Caco-2 (cell line): ENCODE data around the gene PDE4D. TPM values are rescaled to one million over a fixed set of nuclear protein-coding genes. Genes with fewer than 3 reads are reported as not detected.

Experiments used
- BruUV-seq: library from RNA; stranded (reverse); fragments of 400-500 nt; replicated peaks from 2 replicates; lab custom pipeline; 2021; lab: Mats Ljungman, UMichigan
- CTCF ChIA-PET: fragments of 300-600 bp; sonication (Branson Sonifier 250); formaldehyde crosslinking; loops from one replicate; lab custom pipeline; 2022; ENCODE audit warnings: antibody characterized with exemption; lab: Charles Lee
- POLR2A ChIA-PET: fragments of 300-600 bp; sonication (Branson Sonifier 250); formaldehyde crosslinking; loops from one replicate; lab custom pipeline; 2022; ENCODE audit warnings: antibody characterized with exemption; lab: Charles Lee
- DNase-seq, 2 experiments: peaks; one replicate each; pipeline versions ENCODE4 v3.0.0 to v3.0.0-alpha.2; 2020 to 2022
- H3K27me3 ChIP-seq: replicated peaks from 2 replicates; pipeline ENCODE4 v1.6.0; 2011; ENCODE audit warnings: low read length; ENCODE audit not compliant: control insufficient read depth, insufficient read depth
- H3K36me3 ChIP-seq: 2 replicates; pipeline ENCODE4 v1.5.1; 2011; ENCODE audit warnings: low read length; ENCODE audit not compliant: control insufficient read depth, insufficient read depth
- H3K4me1 ChIP-seq: fragments of 250-450 bp; sonication (Bioruptor Pico); 2 replicates; pipeline ENCODE4 v1.5.1; 2020; ENCODE audit warnings: mild to moderate bottlenecking
- H3K4me3 ChIP-seq: 2 replicates; pipeline ENCODE4 v1.5.1; 2011; ENCODE audit warnings: low read depth, mild to moderate bottlenecking, control low read depth, low read length
- H3K9me3 ChIP-seq: fragments of 250-450 bp; sonication (Bioruptor Pico); 2 replicates; pipeline ENCODE4 v1.5.1; 2020; ENCODE audit warnings: mild to moderate bottlenecking, moderate library complexity
- H3K27ac Mint-ChIP-seq: one replicate; pipeline ENCODE4 v1.8.0; 2022; ENCODE audit warnings: mixed read lengths; ENCODE audit not compliant: unreplicated experiment
- H3K27me3 Mint-ChIP-seq: one replicate; pipeline ENCODE4 v1.8.0; 2022; ENCODE audit warnings: mixed read lengths; ENCODE audit not compliant: insufficient read depth, unreplicated experiment
- H3K36me3 Mint-ChIP-seq: one replicate; pipeline ENCODE4 v1.8.0; 2022; ENCODE audit warnings: mild to moderate bottlenecking, mixed read lengths; ENCODE audit not compliant: insufficient read depth, unreplicated experiment
- H3K4me1 Mint-ChIP-seq: one replicate; pipeline ENCODE4 v1.8.0; 2022; ENCODE audit warnings: low read depth, mixed read lengths; ENCODE audit not compliant: unreplicated experiment
- H3K4me3 Mint-ChIP-seq: one replicate; pipeline ENCODE4 v1.8.0; 2022; ENCODE audit warnings: mild to moderate bottlenecking, moderate library complexity, mixed read lengths; ENCODE audit not compliant: unreplicated experiment
- H3K9me3 Mint-ChIP-seq: one replicate; pipeline ENCODE4 v1.8.0; 2022; ENCODE audit warnings: mixed read lengths; ENCODE audit not compliant: unreplicated experiment
- intact Hi-C: fragments of 100-400 bp; cut with micrococcal nuclease; formaldehyde crosslinking; loops from one replicate; pipeline ENCODE4 v1.10.0; 2022; ENCODE audit not compliant: unreplicated experiment
- total RNA-seq: library from RNA; stranded (reverse); gene quantifications from 2 replicates; pipeline ENCODE4 v1.2.3, GENCODE V29; 2022
- TF ChIP-seq, protein P1 (sequence below), 2 experiments: fragments of 200-600 bp in 1 of 2; IDR thresholded peaks; 1 replicate in 1 of 2; 2 replicates in 1 of 2; pipeline versions ENCODE4 v1.5.1 to v1.8.0; 2011 to 2022; ENCODE audit warnings: antibody characterized with exemption in 1 of 2, control low read depth in 1 of 2, inconsistent platforms in 1 of 2, low read depth in 1 of 2, low read length in 1 of 2, mild to moderate bottlenecking in 1 of 2, moderate library complexity in 1 of 2; ENCODE audit not compliant: insufficient read depth in 1 of 2, severe bottlenecking in 1 of 2, unreplicated experiment in 1 of 2

PDE4D gene
- total RNA-seq, 1 experiment from 2014 or later, result 89.8 TPM

DNA sequence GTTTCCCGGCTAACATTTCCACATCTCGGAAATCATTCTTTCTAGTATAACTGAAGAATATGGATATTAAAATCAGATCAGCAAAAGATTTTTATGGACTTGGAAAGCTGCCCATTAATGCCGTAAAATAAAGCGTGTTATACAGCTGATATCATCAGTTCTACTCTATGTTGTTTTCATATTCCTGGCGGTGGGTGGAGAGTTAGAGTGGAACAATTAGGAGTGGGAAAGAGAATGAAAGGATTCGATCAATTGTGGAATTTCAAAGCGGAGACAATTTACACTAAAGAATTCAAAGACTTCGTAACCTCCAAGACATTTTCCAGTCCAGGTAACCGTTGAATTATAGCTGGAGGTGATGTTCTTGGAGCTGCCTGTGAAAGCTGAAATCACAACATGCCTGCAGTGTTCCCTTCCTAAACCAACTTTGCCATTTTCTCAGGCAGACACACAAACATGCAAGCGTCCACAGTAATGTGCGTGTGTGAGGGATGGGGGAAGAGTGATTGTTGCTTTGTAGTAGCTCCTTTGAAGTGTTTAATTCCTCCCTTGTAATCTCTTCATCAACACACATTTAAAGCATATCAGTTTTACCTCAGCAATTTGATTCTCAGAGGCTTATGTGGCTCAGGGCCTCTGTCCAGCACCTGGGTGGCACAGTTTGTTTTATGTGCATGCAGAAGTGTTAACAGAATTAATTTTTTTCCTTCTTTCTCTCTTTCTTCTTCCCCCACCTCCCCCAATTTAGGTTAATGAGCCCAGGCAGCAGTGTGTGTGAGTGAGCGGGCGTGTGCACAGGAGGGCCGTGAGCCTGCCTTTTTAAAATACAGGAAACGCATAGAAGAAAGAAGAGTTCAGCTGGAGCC is 766.6 kb downstream of the PDE4D start:
- Histone ChIP-seq H3K36me3 (no peaks in the 10 kb centered on the region), H3K4me3 (peak overlapping the region; percentile 30), H3K9me3 (no peaks in the 10 kb centered on the region), H3K27me3 (no peaks in the 10 kb centered on the region), H3K4me1 (peaks cover 88% of the 10 kb centered on the region)
- no peaks in the 10 kb centered on the region for H3K9me3 Mint-ChIP-seq
- H3K36me3 Mint-ChIP-seq, result no peaks in the 10 kb centered on the region
- peak; percentile 60 to 68 for DNase-seq
- TSS peak; percentile 88 for BruUV-seq
- intact Hi-C loops, result loop anchor here (1.0 kb wide), 3 partner anchors 34 to 87 kb away; no protein-coding TSS in a partner anchor
- no peak overlapping the region for H3K4me3 Mint-ChIP-seq
- TF ChIP-seq, protein P1, sequence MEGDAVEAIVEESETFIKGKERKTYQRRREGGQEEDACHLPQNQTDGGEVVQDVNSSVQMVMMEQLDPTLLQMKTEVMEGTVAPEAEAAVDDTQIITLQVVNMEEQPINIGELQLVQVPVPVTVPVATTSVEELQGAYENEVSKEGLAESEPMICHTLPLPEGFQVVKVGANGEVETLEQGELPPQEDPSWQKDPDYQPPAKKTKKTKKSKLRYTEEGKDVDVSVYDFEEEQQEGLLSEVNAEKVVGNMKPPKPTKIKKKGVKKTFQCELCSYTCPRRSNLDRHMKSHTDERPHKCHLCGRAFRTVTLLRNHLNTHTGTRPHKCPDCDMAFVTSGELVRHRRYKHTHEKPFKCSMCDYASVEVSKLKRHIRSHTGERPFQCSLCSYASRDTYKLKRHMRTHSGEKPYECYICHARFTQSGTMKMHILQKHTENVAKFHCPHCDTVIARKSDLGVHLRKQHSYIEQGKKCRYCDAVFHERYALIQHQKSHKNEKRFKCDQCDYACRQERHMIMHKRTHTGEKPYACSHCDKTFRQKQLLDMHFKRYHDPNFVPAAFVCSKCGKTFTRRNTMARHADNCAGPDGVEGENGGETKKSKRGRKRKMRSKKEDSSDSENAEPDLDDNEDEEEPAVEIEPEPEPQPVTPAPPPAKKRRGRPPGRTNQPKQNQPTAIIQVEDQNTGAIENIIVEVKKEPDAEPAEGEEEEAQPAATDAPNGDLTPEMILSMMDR (IDR thresholded peaks at IDR 0.05; ENCODE audit: insufficient read depth in 1 of 2, low read depth in 1 of 2, low read length in 1 of 2, severe bottlenecking in 1 of 2, unreplicated experiment in 1 of 2), result no peak
- ChIA-PET POLR2A (interaction anchor here (0.6 to 1.8 kb wide), 10 partner anchors 9 to 136 kb away, joined by 3 to 18 read pairs (median 4); no protein-coding TSS in a partner anchor), CTCF (interaction anchor here (0.6 to 2.3 kb wide), 5 partner anchors 46 to 92 kb away, joined by 3 to 13 read pairs (median 5); no protein-coding TSS in a partner anchor)
- no peak overlapping the region for H3K27ac Mint-ChIP-seq
- H3K27me3 Mint-ChIP-seq, result no peaks in the 10 kb centered on the region
- peaks cover 7% of the 10 kb centered on the region for H3K4me1 Mint-ChIP-seq

DNA sequence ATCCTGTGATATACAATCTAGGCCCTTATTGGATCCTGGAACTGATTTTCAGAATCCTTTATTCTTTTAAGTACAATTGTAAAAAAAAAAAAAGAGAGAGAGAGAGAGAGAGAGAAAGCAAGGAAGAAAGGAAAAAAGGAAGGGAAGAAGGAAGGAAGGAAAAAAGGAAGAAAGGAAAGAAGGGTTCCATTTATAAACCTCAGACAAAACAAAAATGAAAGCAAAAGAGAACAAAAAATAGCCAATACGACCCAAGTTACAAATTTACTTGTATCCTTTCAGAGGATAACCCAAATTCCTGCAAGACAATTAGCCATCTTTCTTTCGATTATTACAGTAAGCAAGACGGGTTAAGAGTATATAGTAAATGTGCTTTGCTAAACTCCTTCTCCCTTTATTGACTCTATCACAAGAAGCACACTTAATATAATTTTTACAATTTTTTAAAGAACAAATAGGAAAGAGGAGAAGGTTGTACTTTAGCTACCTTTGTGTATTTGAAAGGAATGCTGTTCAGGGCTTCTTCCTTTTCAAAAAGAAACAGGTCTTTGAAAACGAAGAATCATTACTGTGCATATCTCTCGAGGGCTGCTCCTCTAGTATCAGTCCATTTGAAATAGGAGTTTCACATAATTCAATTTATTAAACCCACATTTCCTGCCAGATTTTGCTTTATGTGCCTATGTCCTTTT is 767.4 kb downstream of the PDE4D start:
- no peak overlapping the region for H3K4me3 Mint-ChIP-seq
- H3K27ac Mint-ChIP-seq, result no peak overlapping the region
- peaks cover 87% of the 10 kb centered on the region for H3K4me1 ChIP-seq

More for the DNA sequence above, 767.4 kb downstream of the PDE4D start:
- no peak for DNase-seq
- Mint-ChIP-seq H3K36me3 (no peaks in the 10 kb centered on the region), H3K9me3 (no peaks in the 10 kb centered on the region), H3K4me1 (peaks cover 10% of the 10 kb centered on the region), H3K27me3 (no peaks in the 10 kb centered on the region)
- H3K4me3 ChIP-seq, result no peak overlapping the region
- no TSS peak for BruUV-seq
- TF ChIP-seq, protein P1 (IDR thresholded peaks at IDR 0.05; ENCODE audit: insufficient read depth in 1 of 2, low read depth in 1 of 2, low read length in 1 of 2, severe bottlenecking in 1 of 2, unreplicated experiment in 1 of 2), result no peak
- ChIA-PET POLR2A (interaction anchor here (0.6 to 1.8 kb wide), 3 partner anchors 10 to 35 kb away, joined by 3 to 18 read pairs (median 3); no protein-coding TSS in a partner anchor), CTCF (no interaction called here)
- intact Hi-C loops, result no loop called here
- H3K36me3 ChIP-seq, result no peaks in the 10 kb centered on the region
- no peaks in the 10 kb centered on the region for H3K27me3 ChIP-seq
- no peaks in the 10 kb centered on the region for H3K9me3 ChIP-seq
